Endothelial cell of umbilical vein (primary cell): Measurements from ENCODE around the gene UGT1A7. TPM values are rescaled to one million over a fixed set of nuclear protein-coding genes. Genes with fewer than 3 reads are reported as not detected.

ENCODE experiments used
- BruUV-seq: library from RNA; stranded (reverse); fragments of 400-500 nt; replicated peaks from 2 replicates; lab custom pipeline; 2021; lab: Mats Ljungman, UMichigan
- CTCF ChIA-PET: fragments of 300-600, 350-600 bp; sonication (Branson Sonifier 250); formaldehyde crosslinking; loops from one replicate; lab custom pipeline; 2021; ENCODE audit warnings: antibody characterized with exemption, inconsistent platforms; lab: Charles Lee
- POLR2A ChIA-PET: fragments of 300-600, 350-600 bp; sonication (Branson Sonifier 250); formaldehyde crosslinking; loops from one replicate; lab custom pipeline; 2021; ENCODE audit warnings: antibody characterized with exemption, inconsistent platforms; lab: Charles Lee
- DNase-seq: peaks from one replicate; pipeline ENCODE4 v3.0.0-alpha.2; 2011; ENCODE audit warnings: low read depth, low spot score
- FAIRE-seq: peaks from 2 replicates; lab custom pipeline; 2011; peaks lifted over from hg19 to GRCh38; lab: Jason Lieb, UNC
- H2AFZ ChIP-seq: 2 replicates; pipeline ENCODE4 v1.6.0; 2012; ENCODE audit warnings: low read depth, low read length, control low read depth, inconsistent platforms
- H3K27ac ChIP-seq: 2 replicates; pipeline ENCODE4 v1.5.1; 2011; ENCODE audit warnings: low read depth, mild to moderate bottlenecking, control low read depth, low read length, moderate library complexity; ENCODE audit not compliant: insufficient read depth
- H3K27me3 ChIP-seq, 2 experiments: 2 replicates each; pipeline versions ENCODE4 v1.6.0 to v1.6.1; 2011; ENCODE audit warnings: low read length in 2 of 2, mixed read lengths in 1 of 2; ENCODE audit not compliant: control insufficient read depth in 2 of 2, insufficient read depth in 2 of 2
- H3K36me3 ChIP-seq, 2 experiments: 2 replicates in 1 of 2; 3 replicates in 1 of 2; pipeline ENCODE4 v1.5.1; 2011; ENCODE audit warnings: low read length in 2 of 2, mild to moderate bottlenecking in 1 of 2, moderate library complexity in 1 of 2; ENCODE audit not compliant: control insufficient read depth in 2 of 2, insufficient read depth in 2 of 2; ENCODE audit errors: extremely low read depth in 1 of 2
- H3K4me1 ChIP-seq: 3 replicates; pipeline ENCODE4 v1.5.1; 2011; ENCODE audit warnings: mild to moderate bottlenecking, low read length; ENCODE audit not compliant: control insufficient read depth, insufficient read depth; ENCODE audit errors: extremely low read depth
- H3K4me2 ChIP-seq: 2 replicates; pipeline ENCODE4 v1.6.1; 2011; ENCODE audit warnings: low read length, control low read depth, mixed read lengths; ENCODE audit not compliant: insufficient read depth
- H3K4me3 ChIP-seq, 3 experiments: fragments of 200-600 bp in 1 of 3; sonication (generic), shearing (Covaris generic) in 1 of 3; replicated peaks in 1 of 3; 2 replicates each; pipeline ENCODE4 v1.5.1; 2011 to 2016; ENCODE audit warnings: control low read depth in 3 of 3, low read length in 3 of 3, mild to moderate bottlenecking in 2 of 3, inconsistent platforms in 1 of 3, low read depth in 1 of 3, moderate library complexity in 1 of 3; ENCODE audit not compliant: insufficient read depth in 1 of 3
- H3K79me2 ChIP-seq: 2 replicates; pipeline ENCODE4 v1.6.0; 2012; ENCODE audit warnings: low read length, inconsistent platforms; ENCODE audit not compliant: control insufficient read depth, insufficient read depth
- H3K9ac ChIP-seq: replicated peaks from 2 replicates; pipeline ENCODE3; 2011; ENCODE audit warnings: low read length, control low read depth; ENCODE audit not compliant: insufficient read depth; ENCODE audit errors: extremely low read depth
- H3K9me1 ChIP-seq: replicated peaks from 3 replicates; pipeline ENCODE4 v1.6.0; 2011; ENCODE audit warnings: mild to moderate bottlenecking, low read length; ENCODE audit not compliant: control insufficient read depth, insufficient read depth; ENCODE audit errors: extremely low read depth
- H3K9me3 ChIP-seq: replicated peaks from 2 replicates; pipeline ENCODE4 v1.5.1; 2012; ENCODE audit warnings: low read length, inconsistent platforms; ENCODE audit not compliant: control insufficient read depth, insufficient read depth
- H4K20me1 ChIP-seq: replicated peaks from 2 replicates; pipeline ENCODE3; 2011; ENCODE audit warnings: mild to moderate bottlenecking, low read length; ENCODE audit not compliant: control insufficient read depth, insufficient read depth; ENCODE audit errors: extremely low read depth
- CTCF ChIP-seq, 2 donors: IDR thresholded peaks; 1 replicate in 1 of 2; 2 replicates in 1 of 2; pipeline ENCODE4 v1.5.1; 2011; ENCODE audit warnings: low read length in 2 of 2, mild to moderate bottlenecking in 2 of 2, moderate library complexity in 2 of 2, control low read depth in 1 of 2, inconsistent platforms in 1 of 2, low read depth in 1 of 2; ENCODE audit not compliant: insufficient read depth in 1 of 2; ENCODE audit errors: extremely low read depth in 1 of 2
- EZH2 ChIP-seq: IDR thresholded peaks from 2 replicates; pipeline ENCODE4 v1.6.1; 2012; ENCODE audit warnings: borderline replicate concordance, low read depth, mild to moderate bottlenecking, moderate library complexity, low read length, inconsistent platforms; ENCODE audit not compliant: severe bottlenecking
- FOS ChIP-seq: IDR thresholded peaks from 2 replicates; pipeline ENCODE4 v1.6.1; 2011; ENCODE audit warnings: mild to moderate bottlenecking, low read length, moderate library complexity, borderline replicate concordance; ENCODE audit not compliant: insufficient read depth
- GATA2 ChIP-seq: IDR thresholded peaks from 2 replicates; pipeline ENCODE4 v1.7.0; 2011; ENCODE audit warnings: low read depth, mild to moderate bottlenecking, moderate library complexity, mixed read lengths, low read length; ENCODE audit not compliant: insufficient read length, insufficient read depth
- JUN ChIP-seq: IDR thresholded peaks from 2 replicates; pipeline ENCODE4 v1.6.1; 2011; ENCODE audit warnings: borderline replicate concordance, low read depth; ENCODE audit not compliant: insufficient read length, insufficient read depth
- MAX ChIP-seq: IDR thresholded peaks from 2 replicates; pipeline ENCODE4 v1.6.1; 2011; ENCODE audit not compliant: insufficient read depth, insufficient read length
- MYC ChIP-seq: IDR thresholded peaks from one replicate; pipeline ENCODE4 v1.6.1; 2011; ENCODE audit warnings: mild to moderate bottlenecking, low read depth, low read length
- POLR2A ChIP-seq: IDR thresholded peaks from 2 replicates; pipeline ENCODE4 v1.6.1; 2012; ENCODE audit warnings: low read depth, mild to moderate bottlenecking, control low read depth, low read length
- POLR2AphosphoS5 ChIP-seq: IDR thresholded peaks from 2 replicates; pipeline ENCODE4 v1.6.1; 2012; ENCODE audit warnings: low read depth, mild to moderate bottlenecking, control low read depth, low read length, moderate library complexity; ENCODE audit not compliant: insufficient read depth
- dilution Hi-C: fragments of 300-500 bp; cut with MboI; formaldehyde crosslinking; loops from one replicate; pipeline ENCODE4 v1.15.0; 2019; ENCODE audit warnings: low sequenced_read_pairs; ENCODE audit not compliant: extremely low pct_ligation_motif_present
- intact Hi-C: fragments of 100-400 bp; cut with micrococcal nuclease; formaldehyde crosslinking; loops from one replicate; pipeline ENCODE4 v1.10.0; 2022
- polyA plus RNA-seq, 4 experiments: library from polyadenylated mRNA; depleted of rRNA in 3 of 4; stranded (reverse) in 3 of 4; unstranded in 1 of 4; fragments of >200 nt; gene quantifications; 2 replicates each; pipeline versions ENCODE4 v1.2.1 to v1.2.3, GENCODE V29; 2011 to 2012; ENCODE audit warnings: missing spikeins in 1 of 4
- total RNA-seq: library from RNA; stranded (reverse); gene quantifications from 2 replicates; pipeline ENCODE4 v1.2.3, GENCODE V29; 2021

The UGT1A7 gene
- total and polyA plus RNA-seq, 2 donors (not counting 3 experiments of a cell fraction or from before 2014, with no cell fraction given) = not detected

DNA sequence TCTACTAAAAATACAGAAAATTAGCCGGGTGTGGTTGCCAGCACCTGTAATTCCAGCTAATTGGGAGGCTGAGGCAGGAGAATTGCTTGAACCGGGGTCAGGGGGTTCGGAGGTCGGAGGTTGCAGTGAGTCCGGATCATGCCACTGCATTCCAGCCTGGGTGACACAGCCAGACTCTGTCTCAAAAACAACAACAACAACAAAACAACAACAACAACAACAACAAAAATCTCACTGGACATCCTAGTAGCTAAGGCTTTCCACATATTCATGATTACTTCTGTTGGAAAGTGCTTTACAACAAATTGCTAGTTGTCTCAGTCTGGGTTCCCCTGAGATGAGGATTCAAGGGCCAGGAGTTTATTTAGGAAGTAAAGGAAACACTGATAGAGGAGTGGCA is 92.2 kb downstream of the UGT1A7 start:
- BruUV-seq = no TSS peak
- Histone ChIP-seq H3K27me3 (no peaks in the 10 kb centered on the region), H3K9ac (no peak overlapping the region), H3K4me1 (no peaks in the 10 kb centered on the region), H3K4me2 (no peak overlapping the region), H3K27ac (no peak overlapping the region), H4K20me1 (no peaks in the 10 kb centered on the region), H2AFZ (no peak overlapping the region), H3K9me3 (no peaks in the 10 kb centered on the region), H3K9me1 (no peaks in the 10 kb centered on the region), H3K79me2 (no peaks in the 10 kb centered on the region), H3K36me3 (no peaks in the 10 kb centered on the region), H3K4me3 (no peak overlapping the region)
- dilution Hi-C loops (no loop called here), intact Hi-C loops (loop anchor here (2.0 kb wide), 1 partner anchor 325 kb away; no protein-coding TSS in a partner anchor)
- FAIRE-seq = no peak
- CTCF ChIA-PET = no interaction called here
- DNase-seq = no peak
- POLR2A ChIA-PET = no interaction called here
- TF ChIP-seq MAX = no peak
- TF ChIP-seq JUN = no peak
- no peak for TF ChIP-seq EZH2
- no peak for TF ChIP-seq MYC
- no peak for TF ChIP-seq POLR2AphosphoS5
- TF ChIP-seq GATA2 = no peak
- TF ChIP-seq FOS = no peak
- no peak for TF ChIP-seq POLR2A
- no peak for TF ChIP-seq CTCF (IDR thresholded peaks at IDR 0.05; ENCODE audit: extremely low read depth in 1 of 2, insufficient read depth in 1 of 2, low read depth in 1 of 2, low read length in 2 of 2)
